Testis (tissue), 3 donors: Measurements from ENCODE around the gene LANCL2. TPM values are rescaled to one million over a fixed set of nuclear protein-coding genes. Genes with fewer than 3 reads are reported as not detected.

ENCODE experiments used
- DNase-seq: peaks from one replicate; pipeline ENCODE4 v3.0.0-alpha.2; 2019
- H3K27ac ChIP-seq, 2 donors: fragments of 200-600 bp; sonication (generic); one replicate each; pipeline ENCODE4 v1.5.1; 2019
- H3K27me3 ChIP-seq: fragments of 200-600 bp; sonication (generic); one replicate; pipeline ENCODE4 v1.5.1; 2019
- H3K36me3 ChIP-seq: fragments of 200-600 bp; sonication (generic); one replicate; pipeline ENCODE4 v1.5.1; 2017; ENCODE audit warnings: low read depth; ENCODE audit errors: missing control alignments
- H3K4me1 ChIP-seq: fragments of 200-600 bp; sonication (generic); one replicate; pipeline ENCODE4 v1.5.1; 2019
- H3K4me3 ChIP-seq, 2 donors: fragments of 200-600 bp; sonication (generic); one replicate each; pipeline ENCODE4 v1.5.1; 2017 to 2019
- H3K9me3 ChIP-seq: fragments of 200-600 bp; sonication (generic); one replicate; pipeline ENCODE4 v1.5.1; 2017
- CTCF ChIP-seq, 3 experiments: fragments of 450-650 bp in 2 of 3; fragments of 200-600 bp in 1 of 3; sonication (generic) in 1 of 3; IDR thresholded peaks; one replicate each; pipeline ENCODE4 v1.5.1; 2016 to 2019; ENCODE audit warnings: antibody characterized with exemption in 3 of 3, mild to moderate bottlenecking in 2 of 3, moderate library complexity in 1 of 3
- POLR2A ChIP-seq: fragments of 450-650 bp; IDR thresholded peaks from one replicate; pipeline ENCODE4 v1.6.1; 2017; ENCODE audit warnings: antibody characterized with exemption, mild to moderate bottlenecking, moderate library complexity
- WGBS, 2 donors: methylation state at CpG; one replicate each; pipeline ENCODE4 v1.1.5; 2018; 5-methylcytosine and 5-hydroxymethylcytosine counted together
- intact Hi-C: fragments of 100-400 bp; cut with DNase I; formaldehyde crosslinking; loops from one replicate; pipeline ENCODE4 v1.15.1; 2023; ENCODE audit warnings: low total_unique reads
- polyA plus RNA-seq: library from polyadenylated mRNA; stranded (reverse); fragments of 350-450 nt; fragmentation: Illumina TruSeq; extraction: RNeasy Lipid Tissue Mini Kit (QIAGEN cat#74804); gene quantifications from one replicate; pipeline ENCODE4 v1.2.3, GENCODE V29; 2014; ENCODE audit warnings: low read depth, low replicate concordance; ENCODE audit not compliant: insufficient read depth
- total RNA-seq, 2 donors: library from RNA; depleted of rRNA; stranded (reverse); fragments of >200 nt; gene quantifications; one replicate each; pipeline ENCODE4 v1.2.3, GENCODE V29; 2016

Gene LANCL2
- total and polyA plus RNA-seq, 3 donors from 2014 or later = 49.0 to 59.7 (median 50.5) TPM

- Histone ChIP-seq H3K4me3 (no peak overlapping the region), H3K9me3 (no peaks in the 10 kb centered on the region), H3K36me3 (no peaks in the 10 kb centered on the region), H3K27ac (no peak overlapping the region), H3K27me3 (no peaks in the 10 kb centered on the region), H3K4me1 (no peaks in the 10 kb centered on the region)
- DNase-seq = no peak
- intact Hi-C loops = no loop called here
- no peak for TF ChIP-seq POLR2A
- TF ChIP-seq CTCF (IDR thresholded peaks at IDR 0.05) = no peak
- WGBS, 2 donors = 96 to 97% methylated on average over 6 of the region's 6 CpGs
These were observed 117.9 kb downstream of the LANCL2 start for GRCh38 chr7:55483046-55483445.

Other genes with a start within 250 kb of the LANCL2 start
- 10 to 100 TPM; 25.0 to 26.6 TPM for gene VOPP1, start 207.2 kb downstream of the LANCL2 start, total RNA-seq
- 29.3 TPM for gene VOPP1, start 207.2 kb downstream of the LANCL2 start, polyA plus RNA-seq